Activated CD4-positive, alpha-beta T cell treated with anti-CD3 and anti-CD28 coated beads, Interleukin-2, amount 50 U/mL, for 1 hour (primary cell): ENCODE data around the gene ACSM2B.
"Not testable (repeated sequence)": the region's sequence is repeated elsewhere in the genome, so short reads cannot be mapped to it uniquely, and the experiment has no call there.

Source experiments
- DNase-seq: peaks from one replicate; pipeline ENCODE4 v3.0.0-alpha.2; 2020

ACSM2B gene

DNA sequence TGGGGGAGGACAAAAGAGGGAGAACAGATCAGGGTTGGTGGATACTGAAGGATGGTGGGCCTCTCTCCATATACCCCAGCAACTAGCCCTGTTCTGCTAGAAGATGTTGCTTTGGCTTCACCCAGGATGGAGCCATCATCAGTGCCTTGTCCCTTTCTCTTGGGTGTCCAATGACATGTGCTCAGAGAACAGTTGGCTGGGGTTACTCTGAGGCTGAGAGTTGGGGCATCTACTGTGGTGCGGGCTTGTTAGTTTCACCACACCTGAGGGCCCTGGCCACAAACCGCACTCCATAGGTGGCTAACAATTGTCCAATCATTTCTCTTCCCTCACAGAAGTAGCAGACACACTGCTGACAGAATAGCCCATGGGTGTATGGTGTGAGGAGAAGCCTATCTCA is 18.9 kb upstream of the ACSM2B start:
- not testable (repeated sequence) for DNase-seq

DNA sequence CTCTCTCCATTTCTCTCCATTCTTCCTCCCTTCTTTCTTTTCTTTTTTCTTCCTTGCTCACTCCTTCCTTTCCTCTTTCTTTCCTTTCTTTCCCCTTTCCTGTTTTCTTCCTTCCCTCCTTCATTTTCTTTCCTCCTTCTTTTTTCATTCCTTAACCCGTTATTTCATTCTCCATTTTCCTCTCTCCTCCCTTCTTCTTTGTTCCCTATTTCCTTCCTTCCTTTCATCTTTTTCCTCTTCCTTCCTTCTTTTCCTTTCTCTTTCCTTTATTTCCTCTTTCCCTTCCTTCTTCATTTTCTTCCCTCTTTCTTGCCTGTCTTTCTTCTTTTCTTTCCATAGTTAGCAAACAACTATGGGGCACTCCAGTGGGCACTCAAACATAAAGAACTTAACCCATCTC is 16.6 kb upstream of the ACSM2B start:
- not testable (repeated sequence) for DNase-seq

DNA sequence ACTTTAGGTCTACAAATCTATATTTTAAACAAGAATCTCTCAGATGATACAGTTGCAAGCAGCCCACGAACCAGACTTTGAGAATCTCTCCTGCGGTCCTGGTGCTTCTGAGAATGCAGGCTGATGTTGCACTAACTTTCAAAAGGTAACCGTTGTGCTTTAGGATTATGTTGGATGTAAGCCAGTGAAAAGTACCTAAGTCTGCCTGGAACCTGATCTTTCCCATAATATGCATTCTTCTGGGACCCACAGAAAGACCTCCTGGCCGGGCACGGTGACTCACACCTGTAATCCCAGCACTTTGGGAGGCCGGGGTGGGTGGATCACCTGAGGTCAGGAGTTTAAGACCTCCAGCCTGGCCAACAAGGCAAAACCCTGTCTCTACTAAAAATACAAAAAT is 13.3 kb upstream of the ACSM2B start:
- DNase-seq, result not testable (repeated sequence)

DNA sequence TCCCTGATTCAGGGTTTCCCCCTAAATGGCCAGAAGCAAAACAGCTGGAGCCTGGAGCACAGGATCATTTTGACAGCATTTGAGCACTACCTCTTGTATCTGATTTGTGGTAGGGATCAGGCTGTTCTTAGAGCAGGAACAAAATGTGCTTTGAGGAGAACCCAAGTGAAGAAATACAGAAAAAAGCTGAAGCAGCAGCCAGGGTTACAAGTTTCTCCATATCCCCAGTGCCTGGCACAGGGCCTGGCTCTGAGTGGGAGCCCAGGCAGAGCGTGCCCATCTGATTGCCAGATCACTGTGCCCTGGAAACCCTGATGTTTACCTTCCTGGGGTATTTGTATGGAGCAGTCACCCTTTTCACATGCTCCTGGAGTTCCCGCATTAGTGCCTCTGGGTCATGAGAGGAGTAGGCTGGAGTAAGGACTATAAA is 11.5 kb upstream of the ACSM2B start:
- not testable (repeated sequence) for DNase-seq

DNA sequence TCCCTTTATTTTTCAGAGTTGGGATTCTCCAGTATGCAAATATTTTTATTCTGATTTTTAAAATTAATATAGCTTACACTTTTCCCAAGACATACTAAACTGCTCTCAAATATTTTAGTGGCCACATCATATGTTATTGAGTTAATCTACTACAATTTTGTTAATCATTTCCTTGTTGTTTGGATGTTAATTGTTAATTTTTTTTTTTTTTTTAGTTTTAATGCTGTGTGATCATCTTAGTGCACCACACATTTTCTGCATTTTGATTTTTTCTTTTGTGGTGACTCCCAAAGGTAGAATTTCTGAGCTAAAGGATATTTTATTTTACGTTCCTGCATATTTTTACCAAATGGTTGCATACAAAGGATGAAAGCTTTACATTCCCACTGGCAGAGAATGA is 10.5 kb upstream of the ACSM2B start:
- not testable (repeated sequence) for DNase-seq

DNA sequence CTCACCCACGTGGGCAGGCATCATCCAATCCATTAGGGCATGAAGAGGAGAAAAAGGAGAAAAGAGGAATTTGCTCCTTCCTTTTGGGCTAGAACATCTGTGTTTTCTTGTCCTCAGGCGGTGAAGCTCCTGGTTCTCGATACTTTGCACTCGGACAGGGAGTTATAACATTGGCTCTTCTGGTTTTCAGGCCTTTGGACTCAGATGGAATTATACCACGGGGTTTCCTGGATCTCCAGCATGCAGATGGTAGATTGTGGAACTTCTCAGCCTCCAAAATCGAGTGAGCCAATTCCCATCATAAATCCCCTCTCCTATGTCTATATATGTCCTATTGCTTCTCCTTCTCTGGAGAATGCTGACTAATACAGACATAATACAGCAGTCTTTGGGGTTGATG is 9.9 kb upstream of the ACSM2B start:
- DNase-seq, result not testable (repeated sequence)

DNA sequence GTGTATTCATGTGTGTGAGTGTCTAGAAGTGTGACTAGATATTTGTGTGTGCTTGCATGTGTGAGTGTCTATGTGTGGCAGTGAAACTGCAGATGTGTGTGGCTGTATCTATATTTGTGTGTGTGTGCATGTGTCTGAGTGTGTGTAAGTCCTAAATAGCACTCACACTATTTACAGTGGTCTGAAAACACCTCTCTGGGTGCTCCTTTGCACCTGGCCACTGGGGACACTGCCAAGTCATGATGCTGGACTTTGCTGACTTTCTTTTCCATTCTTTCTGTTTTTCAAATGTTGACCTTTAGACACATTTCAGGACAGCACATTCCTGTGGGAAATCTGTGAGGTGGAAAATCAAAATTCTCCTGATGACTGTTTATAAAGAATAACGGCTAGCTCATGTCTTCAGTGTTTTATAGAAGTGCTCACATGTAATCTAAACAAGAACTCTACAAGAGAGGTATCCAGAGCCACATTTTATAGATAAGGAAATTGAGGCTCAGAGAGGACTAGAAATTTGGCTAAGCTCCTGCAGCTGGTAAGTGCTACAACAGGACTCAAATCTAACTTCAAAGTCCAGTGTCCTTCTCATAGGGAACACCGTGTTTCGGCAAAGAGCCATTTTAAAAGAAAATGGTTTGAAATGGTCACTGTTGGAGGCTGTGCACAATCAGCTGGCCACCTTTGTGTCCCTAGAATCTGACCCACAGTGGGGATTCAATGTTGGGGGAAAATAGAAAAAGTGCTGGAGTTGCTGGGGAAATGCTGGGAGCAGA is 4.5 kb upstream of the ACSM2B start:
- not testable (repeated sequence) for DNase-seq

DNA sequence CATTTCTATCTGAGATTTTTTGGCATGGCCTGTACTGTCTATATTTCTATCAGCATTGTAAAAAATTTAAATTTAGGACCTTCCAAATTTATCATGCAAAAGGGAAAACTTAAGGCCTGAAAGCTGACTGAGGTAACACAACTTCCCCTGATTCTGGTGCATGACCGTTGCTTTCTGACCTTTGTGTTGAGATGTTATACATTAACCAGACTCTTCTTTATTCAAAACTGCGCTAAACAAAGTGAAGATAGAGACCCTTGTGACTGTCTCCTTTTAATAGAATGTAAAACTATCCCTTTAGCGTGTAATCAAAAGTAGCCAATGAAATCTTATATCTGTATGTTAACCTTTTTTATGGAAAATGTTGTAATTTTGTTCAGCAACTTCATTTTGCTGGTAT is 1.9 kb upstream of the ACSM2B start:
- not testable (repeated sequence) for DNase-seq

DNA sequence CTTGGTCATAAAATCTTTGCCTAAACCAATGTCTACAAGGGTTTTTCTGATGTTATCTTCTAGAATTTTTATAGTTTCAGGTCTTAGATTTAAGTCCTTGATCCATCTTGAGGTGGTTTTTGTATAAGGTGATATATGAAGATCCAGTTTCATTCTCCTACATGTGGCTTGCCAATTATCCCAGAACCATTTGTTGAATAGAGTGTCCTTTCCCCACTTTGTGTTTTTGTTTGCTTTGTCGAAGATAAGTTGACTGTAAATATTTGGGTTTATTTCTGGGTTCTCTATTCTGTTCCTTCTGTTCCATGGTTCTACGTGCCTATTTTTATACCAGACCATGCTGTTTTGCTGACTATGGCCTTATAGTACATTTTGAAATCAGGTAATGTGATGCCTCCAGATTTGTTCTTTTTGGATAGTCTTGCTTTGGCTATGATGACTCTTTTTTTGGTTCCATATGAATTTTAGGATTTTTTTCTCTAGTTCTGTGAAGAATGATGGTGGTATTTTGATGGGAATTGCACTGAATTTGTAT is 7.0 kb downstream of the ACSM2B start:
- not testable (repeated sequence) for DNase-seq

DNA sequence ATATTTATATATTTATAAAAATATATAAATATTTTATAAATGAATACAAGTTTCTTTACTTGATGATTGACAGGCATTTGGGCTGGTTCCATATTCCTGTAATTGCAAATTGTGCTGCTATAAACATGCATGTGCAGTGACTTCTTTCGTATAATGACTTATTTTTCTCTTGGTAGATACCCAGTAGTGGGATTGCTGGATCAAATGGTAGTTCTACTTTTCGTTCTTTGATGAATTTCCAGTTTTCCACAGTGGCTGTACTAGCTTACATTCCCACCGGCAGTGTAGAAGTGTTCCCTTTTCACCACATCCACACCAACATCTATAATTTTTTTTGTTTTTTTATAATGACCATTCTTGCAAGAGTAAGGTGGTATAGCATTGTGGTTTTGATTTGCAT is 7.8 kb downstream of the ACSM2B start:
- no peak for DNase-seq

DNA sequence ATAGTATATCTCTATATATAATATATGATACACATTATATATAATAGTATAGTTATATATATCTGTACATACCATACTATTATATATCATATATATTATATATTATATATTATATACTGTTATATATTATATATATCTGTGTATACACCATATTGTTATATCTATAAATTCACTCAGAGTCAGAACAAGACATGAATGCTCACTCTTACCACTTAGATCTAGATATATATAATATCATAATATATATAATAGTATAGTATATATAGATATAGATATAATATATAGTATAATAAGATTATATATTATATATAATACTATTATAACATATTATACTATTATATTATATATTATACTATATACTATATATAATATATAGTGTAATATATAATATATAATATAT is 9.3 kb downstream of the ACSM2B start:
- DNase-seq, result no peak

DNA sequence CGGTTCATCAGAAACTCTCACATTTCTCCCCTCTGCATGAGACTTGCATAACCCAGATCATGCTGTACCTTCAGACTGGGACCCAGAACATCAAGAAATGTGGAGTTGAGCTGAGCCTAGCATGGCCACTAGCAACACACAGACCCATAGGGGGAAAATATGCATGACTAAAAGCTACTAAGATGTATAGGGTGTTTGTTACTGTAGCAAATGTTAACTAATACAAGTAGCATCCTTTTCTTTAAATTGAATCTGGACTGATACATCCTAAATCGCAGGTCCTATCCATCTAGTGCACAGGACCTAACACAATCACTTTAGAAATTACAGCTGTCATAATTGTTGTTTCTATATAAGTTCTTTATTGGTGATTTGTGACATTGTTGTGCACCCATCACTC is 10.8 kb downstream of the ACSM2B start:
- not testable (repeated sequence) for DNase-seq

DNA sequence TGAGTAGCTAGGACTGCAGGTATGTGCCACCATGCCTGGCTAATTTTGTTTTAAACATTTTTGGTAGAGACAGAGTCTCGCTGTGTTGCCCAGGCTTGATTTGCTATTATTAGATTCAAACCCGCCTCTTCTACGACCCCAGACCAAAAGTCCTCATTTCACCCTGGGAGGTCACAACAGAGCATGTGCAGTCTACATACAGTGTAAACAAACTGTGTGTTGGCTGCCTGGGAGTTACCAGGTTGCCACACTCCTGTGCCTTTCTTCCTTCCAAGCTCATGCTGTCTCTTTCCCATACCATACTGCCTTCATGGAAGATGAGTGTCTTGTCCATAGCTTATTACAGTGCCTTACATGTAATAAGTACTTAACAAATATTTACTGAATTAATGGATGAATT is 11.9 kb downstream of the ACSM2B start:
- DNase-seq, result not testable (repeated sequence)

DNA sequence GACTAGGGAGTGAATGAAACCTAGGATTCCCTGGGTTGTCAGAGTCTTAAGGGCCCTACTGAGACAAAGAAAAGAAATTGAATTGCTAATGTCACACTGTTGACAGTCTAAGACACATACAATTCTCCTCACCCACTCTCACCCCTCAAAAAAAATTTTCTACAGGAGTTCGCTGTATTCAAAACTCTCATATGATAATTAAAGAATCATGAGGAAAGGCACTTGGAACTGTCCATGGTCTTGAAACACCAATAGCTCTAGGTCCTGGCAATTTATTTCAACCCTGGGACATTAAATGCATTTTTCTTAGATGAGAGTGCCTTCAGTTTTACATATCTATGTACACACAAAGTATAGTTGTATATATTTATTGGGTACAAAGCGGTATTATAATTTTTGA is 20.5 kb downstream of the ACSM2B start:
- not testable (repeated sequence) for DNase-seq

DNA sequence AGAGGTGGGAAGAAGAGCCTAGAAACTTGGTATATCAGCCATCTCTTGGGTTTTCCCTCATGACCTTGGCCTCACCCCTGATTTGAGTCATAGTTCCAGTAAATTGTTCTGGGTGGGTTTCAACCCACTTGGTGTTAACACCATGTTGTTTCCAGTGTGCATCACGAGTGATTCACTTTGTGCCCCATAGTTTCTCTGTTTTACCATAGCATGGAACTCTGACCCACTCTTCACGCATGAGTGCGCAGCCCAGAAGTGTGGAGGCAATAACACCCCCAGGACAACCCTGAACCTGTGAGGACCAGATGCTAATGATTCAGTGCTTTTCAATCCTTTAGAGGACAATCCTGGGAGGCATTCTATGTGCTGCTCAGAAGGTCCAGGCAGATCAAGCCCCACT is 21.5 kb downstream of the ACSM2B start:
- not testable (repeated sequence) for DNase-seq

DNA sequence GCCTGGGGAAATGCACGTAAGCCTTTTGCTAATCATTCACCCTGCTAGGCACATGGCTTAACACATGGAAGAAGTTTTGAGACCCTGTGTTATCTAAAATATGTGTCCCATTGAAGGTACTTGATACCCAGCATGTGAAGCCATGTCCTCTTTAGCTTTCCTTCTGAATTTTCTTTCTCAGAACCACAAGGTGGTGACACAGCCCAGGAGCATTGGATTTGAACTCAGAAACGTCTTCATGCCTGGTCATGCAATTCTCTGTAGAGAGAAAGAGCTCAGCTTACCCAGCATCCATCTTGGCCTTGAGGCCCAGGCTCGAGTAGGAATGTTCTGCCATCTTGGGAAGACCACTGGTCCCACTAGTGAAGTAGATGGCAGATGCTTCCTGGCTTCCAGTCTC is 22.7 kb downstream of the ACSM2B start:
- not testable (repeated sequence) for DNase-seq

DNA sequence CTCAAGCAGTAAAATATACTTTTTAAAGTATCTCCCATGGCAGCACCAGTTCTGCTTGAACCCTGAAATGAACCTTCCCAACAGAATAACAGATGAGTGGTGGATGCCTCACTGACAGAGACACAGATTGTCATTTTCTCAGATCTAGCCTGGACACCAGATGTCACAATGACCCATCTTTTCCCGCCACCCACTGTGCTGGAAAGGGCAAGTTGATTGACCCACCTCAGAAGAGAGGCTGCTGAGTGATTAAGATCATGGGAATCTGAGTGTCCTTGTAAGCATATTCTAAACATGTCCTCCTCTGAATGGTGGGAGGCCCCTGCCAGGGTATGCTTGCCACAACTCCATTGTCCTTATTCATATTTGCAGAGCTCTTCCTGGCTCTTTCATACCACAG is 29.2 kb downstream of the ACSM2B start:
- not testable (repeated sequence) for DNase-seq

DNA sequence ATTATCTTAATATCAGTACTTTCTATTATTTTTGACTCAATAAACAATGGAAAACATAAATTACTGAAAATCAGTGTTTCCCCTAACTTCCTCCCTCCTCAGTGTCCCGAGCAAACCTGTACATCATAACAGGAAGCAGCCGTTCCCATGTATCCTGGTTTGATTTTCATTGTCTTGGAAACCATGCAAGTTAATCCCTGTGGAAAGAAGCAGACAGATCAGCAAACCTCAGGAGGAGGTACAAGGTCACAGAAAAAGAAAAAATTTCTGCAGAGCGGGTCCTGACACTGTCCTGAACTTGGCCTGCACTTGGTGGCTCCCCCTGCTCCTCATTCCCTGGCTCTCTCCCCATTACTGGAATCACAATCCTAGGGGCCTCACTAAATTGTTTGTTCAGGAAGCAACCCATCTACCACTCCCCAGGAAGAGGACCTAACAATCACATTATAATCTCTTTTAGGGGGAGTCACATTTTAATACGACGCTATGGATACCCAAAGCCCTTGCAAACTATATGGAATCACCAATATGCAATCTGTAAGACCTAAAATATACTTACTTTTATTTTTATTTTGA is 29.8 kb downstream of the ACSM2B start:
- not testable (repeated sequence) for DNase-seq

DNA sequence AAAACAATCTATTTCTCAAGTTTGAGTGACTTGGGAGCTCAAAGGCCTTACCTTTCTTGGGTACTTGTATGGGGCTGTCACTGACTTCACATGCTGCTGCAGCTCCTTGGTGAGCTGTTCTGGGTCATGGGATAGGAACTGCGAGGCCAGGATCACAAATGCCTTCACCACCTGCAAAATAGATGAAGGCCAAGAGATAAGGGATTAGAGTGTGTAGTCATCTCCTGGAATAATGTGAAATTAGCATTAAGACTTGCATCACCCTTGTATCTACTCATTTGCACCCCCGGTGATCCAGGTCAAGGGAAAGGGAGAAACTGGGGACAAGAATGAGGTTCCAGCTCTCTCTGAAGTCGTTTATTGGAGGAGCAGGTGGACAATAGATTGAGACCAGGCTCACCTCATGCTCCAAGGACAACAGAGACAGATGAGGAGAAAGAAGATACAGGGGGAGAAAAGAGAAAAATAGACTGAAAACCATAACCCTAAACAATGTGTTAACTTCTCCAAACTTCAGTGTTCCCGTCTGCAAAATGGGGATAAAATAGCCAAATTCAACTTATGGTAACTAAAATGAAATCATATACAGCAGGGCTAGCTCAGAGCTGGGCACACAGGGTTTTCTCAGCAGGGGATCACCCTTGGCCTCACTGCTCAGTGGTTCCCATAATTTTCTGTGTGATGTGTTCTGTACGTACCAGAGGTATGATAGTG is 35.4 kb downstream of the ACSM2B start:
- not testable (repeated sequence) for DNase-seq

DNA sequence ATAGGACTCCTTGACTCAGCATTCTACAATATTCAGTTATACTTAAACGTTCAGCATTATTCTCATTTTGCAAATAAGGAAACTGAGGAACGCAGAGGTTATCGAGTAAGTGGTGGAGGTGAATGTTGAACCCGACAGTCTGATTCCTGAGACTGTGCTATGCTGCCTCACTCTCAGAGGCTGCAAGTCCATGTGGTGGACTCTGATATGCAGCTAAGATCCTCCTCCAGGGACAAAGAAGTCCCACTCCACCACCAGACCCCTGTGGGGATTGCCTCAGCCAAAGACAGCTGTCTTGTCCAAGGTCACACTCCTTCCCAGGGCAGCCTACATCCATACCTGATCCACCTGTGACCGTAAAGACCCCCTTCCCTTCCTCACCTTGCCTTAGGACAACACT is 37.5 kb downstream of the ACSM2B start:
- no peak for DNase-seq

DNA sequence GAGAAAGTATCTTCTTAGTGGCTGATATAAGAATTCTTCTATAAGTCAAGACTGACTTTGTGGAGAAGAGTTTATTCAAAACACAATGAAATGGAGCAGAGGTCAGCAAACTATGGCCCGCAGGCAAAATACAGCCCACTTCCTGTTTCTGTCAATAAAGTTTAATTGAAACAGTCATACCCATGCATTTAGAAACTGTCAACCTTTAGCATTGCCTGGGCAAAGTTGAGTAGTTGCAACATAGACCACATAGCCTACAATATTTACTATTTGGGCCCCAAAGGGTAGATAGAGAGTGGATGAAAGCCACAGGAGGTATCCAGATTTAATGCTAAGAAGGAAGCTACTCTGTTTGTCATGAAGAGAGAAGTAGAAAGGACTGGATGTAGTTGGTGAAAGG is 38.0 kb downstream of the ACSM2B start:
- DNase-seq, result no peak

DNA sequence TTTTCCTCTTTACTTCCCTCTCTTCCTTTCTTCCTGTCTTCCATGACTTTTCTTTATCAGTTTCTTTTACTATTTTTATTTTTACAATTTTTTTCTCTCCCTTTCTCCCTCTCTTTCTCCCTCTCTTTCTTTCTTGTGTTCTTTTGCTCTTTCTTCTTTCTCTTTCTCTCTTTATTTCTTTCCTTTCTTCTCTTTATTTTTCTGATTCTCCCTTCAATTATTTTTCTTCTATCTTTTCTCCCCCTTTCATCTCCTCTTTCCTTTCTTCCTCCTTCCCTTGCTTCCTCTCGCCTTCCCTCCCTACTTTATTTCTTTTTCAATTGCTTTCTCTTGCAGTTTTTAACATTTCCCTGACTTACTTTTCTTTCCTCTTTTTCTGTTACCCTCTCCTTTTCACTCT is 39.5 kb downstream of the ACSM2B start:
- not testable (repeated sequence) for DNase-seq

DNA sequence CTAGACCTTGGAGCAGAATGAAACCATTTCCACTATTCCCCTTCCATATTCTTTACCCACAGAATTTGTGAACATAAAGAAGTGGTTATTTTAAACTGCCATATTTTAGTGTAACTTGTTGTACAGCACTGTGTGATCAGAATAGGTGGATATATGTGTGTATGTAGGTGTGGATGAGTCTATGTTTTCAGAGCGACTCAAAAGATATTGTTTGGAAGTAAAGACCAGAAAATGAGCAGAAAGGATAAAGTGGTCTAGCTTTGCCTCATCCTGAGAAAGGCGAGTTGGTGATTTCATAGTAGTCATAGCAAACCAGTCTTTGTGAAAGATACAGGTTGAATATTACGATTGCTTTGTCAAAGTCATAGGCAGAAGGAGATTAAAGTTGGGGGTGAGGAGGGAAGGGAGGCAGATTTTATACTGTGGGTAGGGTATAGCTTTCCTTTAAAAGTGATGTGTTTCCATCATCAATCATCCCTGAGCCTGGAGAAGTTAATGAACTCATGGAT is 43.8 kb downstream of the ACSM2B start:
- DNase-seq, result not testable (repeated sequence)
